GM18502 (cell line): ENCODE measurements around the gene SUPT3H.
"Not testable (repeated sequence)": the region's sequence is repeated elsewhere in the genome, so short reads cannot be mapped to it uniquely, and the experiment has no call there.

Experiments
- ATAC-seq: cut with Tn5 transposase; IDR thresholded peaks from one replicate; pipeline ENCODE4 v1.9.1; 2021; ENCODE audit warnings: mild to moderate bottlenecking; ENCODE audit not compliant: unreplicated experiment, poor library complexity

The SUPT3H gene

GRCh38 chr6:44931385-44931784 lies 446.3 kb downstream of the SUPT3H start:
- no peak for ATAC-seq

GRCh38 chr6:44926556-44926955 lies 451.2 kb downstream of the SUPT3H start:
- ATAC-seq = no peak

GRCh38 chr6:44925100-44925739 lies 452.5 kb downstream of the SUPT3H start:
- ATAC-seq = no peak

- no peak for ATAC-seq
Measured at GRCh38 chr6:44923444-44923843, 454.3 kb downstream of the SUPT3H start.

- no peak for ATAC-seq
Measured at GRCh38 chr6:44921798-44922197, 455.9 kb downstream of the SUPT3H start.

GRCh38 chr6:44920952-44921491 lies 456.7 kb downstream of the SUPT3H start:
- no peak for ATAC-seq

- no peak for ATAC-seq
Measured at GRCh38 chr6:44918671-44919296, 458.9 kb downstream of the SUPT3H start.

GRCh38 chr6:44917430-44917829 lies 460.3 kb downstream of the SUPT3H start:
- ATAC-seq = no peak

GRCh38 chr6:44915111-44915510 lies 462.6 kb downstream of the SUPT3H start:
- ATAC-seq = no peak

DNA sequence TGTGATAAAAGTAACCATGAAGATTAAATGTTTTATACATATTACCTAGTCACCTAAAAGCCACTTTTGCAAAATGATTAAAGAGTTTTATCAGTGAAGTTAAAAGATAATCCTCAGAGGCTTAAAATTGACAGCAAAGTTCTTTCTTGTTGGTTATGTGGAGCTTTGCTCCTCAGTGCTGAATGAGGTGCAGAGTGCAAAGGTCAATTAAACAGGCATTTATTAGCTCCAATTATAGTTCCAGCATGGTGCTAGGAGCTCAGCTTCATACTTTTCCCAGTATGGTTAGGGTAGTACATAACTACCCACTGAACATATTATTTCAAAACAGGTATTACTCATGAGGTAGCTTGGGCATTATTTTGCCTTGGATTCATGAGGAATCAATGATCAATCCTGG lies 463.6 kb downstream of the SUPT3H start:
- no peak for ATAC-seq

- ATAC-seq = no peak
Measured at GRCh38 chr6:44906761-44907160, 471.0 kb downstream of the SUPT3H start.

GRCh38 chr6:44900358-44900757 lies 477.4 kb downstream of the SUPT3H start:
- not testable (repeated sequence) for ATAC-seq

- ATAC-seq = no peak
Measured at GRCh38 chr6:44898296-44898930, 479.3 kb downstream of the SUPT3H start.

DNA sequence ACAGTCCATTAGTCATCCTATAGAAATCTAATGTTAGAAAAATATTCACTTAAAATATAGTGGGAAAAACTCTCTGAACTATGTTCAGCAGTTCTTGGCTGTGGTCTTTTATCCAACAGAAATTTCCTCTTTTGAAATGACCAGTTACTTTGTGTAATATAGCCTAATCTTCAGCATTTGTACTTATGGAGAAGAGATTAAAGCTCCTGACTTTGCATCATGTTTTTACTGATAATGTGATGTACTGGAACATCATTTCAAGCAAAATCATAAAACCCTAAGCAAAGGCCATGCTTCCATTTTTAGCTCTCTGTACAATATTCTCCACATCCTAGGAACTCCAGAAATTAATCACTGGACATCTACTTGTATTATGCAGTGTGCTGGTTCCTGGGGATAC lies 480.4 kb downstream of the SUPT3H start:
- ATAC-seq = no peak

DNA sequence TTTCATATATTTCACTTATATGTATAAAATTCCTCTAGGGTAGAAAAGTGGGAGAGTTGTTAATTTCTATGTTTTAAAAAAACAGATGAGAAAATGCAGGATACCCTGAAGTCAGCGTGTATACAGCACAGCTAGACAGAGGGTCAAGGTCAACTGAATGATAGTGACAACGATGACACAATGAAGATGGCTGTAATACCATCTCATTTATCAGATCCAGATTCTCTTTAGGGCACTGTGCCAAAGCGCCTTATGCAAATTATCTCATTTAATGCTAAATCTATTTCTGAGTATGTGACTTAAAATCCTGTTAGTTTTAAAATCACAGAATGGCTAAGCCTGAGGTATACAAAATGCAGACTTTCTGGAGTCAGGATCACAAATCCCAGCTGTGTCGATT lies 481.0 kb downstream of the SUPT3H start:
- ATAC-seq = no peak

DNA sequence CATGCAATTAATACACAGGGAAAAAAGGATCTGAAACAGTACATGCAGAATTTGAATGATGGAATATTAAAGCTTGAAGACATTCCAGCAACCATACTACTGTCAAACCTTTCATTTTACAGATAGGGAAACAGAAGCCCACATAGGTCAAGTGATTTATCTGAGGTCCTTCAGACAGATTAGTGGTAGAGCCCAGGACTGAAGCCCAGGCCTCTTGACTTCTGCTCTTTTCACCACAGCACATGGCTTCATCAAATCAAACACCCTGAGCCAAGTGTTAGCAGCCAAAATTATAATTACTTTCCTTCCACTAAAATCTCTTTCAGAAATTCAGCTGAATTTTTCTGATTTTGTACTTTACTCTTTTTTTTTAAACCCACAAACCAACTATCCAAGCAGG lies 485.2 kb downstream of the SUPT3H start:
- ATAC-seq = no peak

DNA sequence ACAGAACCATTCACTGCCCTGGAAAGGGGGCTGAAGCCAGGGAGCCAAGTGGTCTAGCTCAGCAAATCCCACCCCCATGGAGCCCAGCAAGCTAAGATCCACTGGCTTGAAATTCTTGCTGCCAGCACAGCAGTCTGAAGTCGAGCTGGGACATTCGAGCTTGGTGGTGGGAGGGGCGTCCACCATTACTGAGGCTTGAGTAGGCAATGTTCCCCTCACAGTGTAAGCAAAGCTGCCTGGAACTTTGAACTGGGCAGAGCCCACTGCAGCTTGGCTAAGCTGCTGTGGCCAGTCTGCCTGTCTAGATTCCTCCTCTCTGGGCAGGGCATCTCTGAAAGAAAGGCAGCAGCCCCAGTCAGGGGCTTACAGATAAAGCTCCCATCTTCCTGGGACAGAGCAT lies 498.7 kb downstream of the SUPT3H start:
- ATAC-seq = not testable (repeated sequence)

DNA sequence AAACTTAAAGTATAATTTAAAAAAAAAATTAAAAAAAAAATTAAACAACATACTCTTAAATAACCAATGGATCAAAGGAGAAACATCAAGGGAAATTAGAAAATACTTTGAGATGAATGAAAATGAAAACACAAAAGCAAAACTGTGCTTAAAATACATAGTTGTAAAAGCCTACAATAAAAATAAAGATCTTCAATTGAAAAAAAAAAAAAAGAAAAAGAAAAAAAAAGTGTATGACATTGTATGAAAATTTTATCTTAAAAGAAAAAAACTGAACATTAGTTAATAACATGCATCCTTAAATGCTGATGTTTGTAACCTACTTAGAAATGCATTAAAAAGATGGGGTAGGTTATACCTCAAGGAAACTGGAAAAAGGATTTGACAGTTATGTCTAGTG lies 501.1 kb downstream of the SUPT3H start:
- not testable (repeated sequence) for ATAC-seq

DNA sequence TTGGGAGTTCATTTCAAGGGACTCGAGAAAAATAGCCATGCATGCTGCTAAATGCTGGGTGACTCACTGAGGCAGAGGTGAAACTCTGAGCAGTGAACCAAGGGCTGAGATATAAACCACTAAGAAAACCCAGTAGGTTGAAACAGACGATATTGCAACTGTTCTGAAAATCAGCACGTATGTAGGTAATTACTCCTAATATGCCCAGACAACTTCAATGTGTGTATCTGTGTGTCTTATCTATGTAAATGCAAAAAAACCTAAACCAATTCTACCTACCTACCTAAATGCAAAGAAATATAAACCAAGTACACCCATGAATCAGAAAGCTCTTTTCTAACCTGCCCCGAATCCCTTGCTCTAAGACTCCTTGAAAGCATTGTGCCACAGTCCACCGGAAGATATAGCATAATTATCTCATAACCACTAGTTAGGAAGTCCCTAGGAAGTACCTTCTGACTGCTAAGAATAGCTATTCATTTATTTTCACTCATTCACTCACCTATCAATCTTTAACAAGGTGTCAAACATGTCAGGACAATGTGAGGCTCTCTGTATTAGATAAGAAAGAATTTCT lies 508.3 kb downstream of the SUPT3H start:
- ATAC-seq = peak; percentile 89

- ATAC-seq = peak; percentile 21
Measured at GRCh38 chr6:44868910-44869309, 508.8 kb downstream of the SUPT3H start.

- ATAC-seq = peak; percentile 43
Measured at GRCh38 chr6:44868335-44868668, 509.4 kb downstream of the SUPT3H start.
